H1 (cell line): ENCODE measurements around the gene ACOX1. TPM values are rescaled to one million over a fixed set of nuclear protein-coding genes. Genes with fewer than 3 reads are reported as not detected.

Source experiments
- CTCF ChIA-PET: fragments of 300-600 bp; sonication (Branson Sonifier 250); formaldehyde crosslinking; loops from one replicate; lab custom pipeline; 2021; ENCODE audit not compliant: partially characterized antibody; lab: Charles Lee
- POLR2A ChIA-PET: fragments of 300-600 bp; sonication (Branson Sonifier 250); formaldehyde crosslinking; loops from one replicate; lab custom pipeline; 2021; ENCODE audit warnings: inconsistent platforms; ENCODE audit not compliant: partially characterized antibody; lab: Charles Lee
- DNase-seq, 2 experiments: peaks; one replicate each; pipeline versions ENCODE4 v3.0.0 to v3.0.0-alpha.2; 2010 to 2022; ENCODE audit warnings: low spot score in 2 of 2, low read depth in 1 of 2, mixed read lengths in 1 of 2
- FAIRE-seq: peaks from 2 replicates; lab custom pipeline; 2011; peaks lifted over from hg19 to GRCh38; lab: Jason Lieb, UNC
- H2AFZ ChIP-seq: 2 replicates; pipeline ENCODE4 v1.8.1; 2012; ENCODE audit warnings: low read length, inconsistent platforms
- H2AK5ac ChIP-seq: 2 replicates; pipeline ENCODE4 v1.6.1; 2013; ENCODE audit warnings: low read depth, low read length
- H2BK120ac ChIP-seq: replicated peaks from 2 replicates; pipeline ENCODE3; 2013; ENCODE audit warnings: low read depth, low read length, inconsistent platforms
- H2BK12ac ChIP-seq: 2 replicates; pipeline ENCODE4 v1.6.1; 2013; ENCODE audit warnings: low read depth, low read length
- H2BK15ac ChIP-seq: 2 replicates; pipeline ENCODE4 v1.6.1; 2013; ENCODE audit warnings: low read length
- H2BK20ac ChIP-seq: 2 replicates; pipeline ENCODE4 v1.6.1; 2013; ENCODE audit warnings: low read length
- H2BK5ac ChIP-seq: 2 replicates; pipeline ENCODE4 v1.6.1; 2013; ENCODE audit warnings: low read depth, low read length
- H3K14ac ChIP-seq: 2 replicates; pipeline ENCODE4 v1.6.1; 2013; ENCODE audit warnings: inconsistent platforms; ENCODE audit not compliant: insufficient read length
- H3K18ac ChIP-seq: 2 replicates; pipeline ENCODE4 v1.6.1; 2013; ENCODE audit warnings: low read length; ENCODE audit errors: extremely low read depth
- H3K23ac ChIP-seq: 2 replicates; pipeline ENCODE4 v1.6.1; 2013; ENCODE audit warnings: inconsistent platforms; ENCODE audit not compliant: insufficient read length
- H3K23me2 ChIP-seq: 2 replicates; pipeline ENCODE4 v1.6.1; 2013; ENCODE audit warnings: low read depth, low read length
- H3K27ac ChIP-seq: 2 replicates; pipeline ENCODE4 v1.6.1; 2011; ENCODE audit warnings: low read depth, low read length, inconsistent platforms
- H3K27me3 ChIP-seq, 4 experiments: replicated peaks in 1 of 4; 1 replicate in 1 of 4; 2 replicates in 3 of 4; pipeline versions ENCODE4 v1.6.1 to v1.8.1; 2011 to 2013; ENCODE audit warnings: low read length in 3 of 4, mild to moderate bottlenecking in 3 of 4, inconsistent platforms in 2 of 4, mixed read lengths in 2 of 4, moderate library complexity in 1 of 4; ENCODE audit not compliant: control insufficient read depth in 3 of 4, insufficient read depth in 3 of 4; ENCODE audit errors: extremely low read depth in 1 of 4
- H3K36me3 ChIP-seq, 4 experiments: 2 replicates each; pipeline versions ENCODE4 v1.6.1 to v1.8.1; 2011 to 2013; ENCODE audit warnings: mild to moderate bottlenecking in 4 of 4, low read length in 3 of 4, moderate library complexity in 2 of 4, control low read depth in 1 of 4, inconsistent platforms in 1 of 4; ENCODE audit not compliant: insufficient read depth in 4 of 4, control insufficient read depth in 2 of 4
- H3K4ac ChIP-seq: replicated peaks from 2 replicates; pipeline ENCODE3; 2013; ENCODE audit warnings: low read length, low read depth, mixed read lengths, inconsistent platforms; ENCODE audit not compliant: insufficient read length
- H3K4me1 ChIP-seq, 4 experiments: replicated peaks in 1 of 4; 1 replicate in 1 of 4; 2 replicates in 3 of 4; pipeline versions ENCODE4 v1.6.1 to v1.8.1; 2011 to 2013; ENCODE audit warnings: low read length in 3 of 4, inconsistent platforms in 2 of 4, mixed read lengths in 1 of 4; ENCODE audit not compliant: insufficient read depth in 4 of 4, control insufficient read depth in 3 of 4
- H3K4me2 ChIP-seq, 2 experiments: 2 replicates each; pipeline versions ENCODE4 v1.6.1 to v1.8.1; 2011 to 2013; ENCODE audit warnings: low read depth in 2 of 2, low read length in 2 of 2, control low read depth in 1 of 2, inconsistent platforms in 1 of 2, mild to moderate bottlenecking in 1 of 2; ENCODE audit not compliant: insufficient read depth in 1 of 2
- H3K4me3 ChIP-seq, 4 experiments: fragments of 200-600, 300-600 bp in 1 of 4; sonication (generic), shearing (Covaris generic), sonication (Bioruptor Twin) in 1 of 4; 2 replicates each; pipeline versions ENCODE4 v1.5.1 to v1.8.1; 2011 to 2016; ENCODE audit warnings: low read length in 4 of 4, low read depth in 3 of 4, control low read depth in 2 of 4, inconsistent platforms in 2 of 4, mild to moderate bottlenecking in 2 of 4, mixed read lengths in 1 of 4, moderate library complexity in 1 of 4; ENCODE audit not compliant: insufficient read depth in 2 of 4; ENCODE audit errors: extremely low read depth in 1 of 4
- H3K56ac ChIP-seq: replicated peaks from 2 replicates; pipeline ENCODE3; 2013; ENCODE audit warnings: low read depth, mild to moderate bottlenecking, mixed read lengths, low read length, inconsistent platforms; ENCODE audit not compliant: insufficient read length
- H3K79me1 ChIP-seq: 2 replicates; pipeline ENCODE4 v1.6.1; 2013; ENCODE audit warnings: low read depth, low read length, control low read depth
- H3K79me2 ChIP-seq, 2 experiments: 2 replicates each; pipeline versions ENCODE4 v1.6.1 to v1.8.1; 2012 to 2013; ENCODE audit warnings: low read length in 2 of 2, mild to moderate bottlenecking in 2 of 2, inconsistent platforms in 1 of 2; ENCODE audit not compliant: insufficient read depth in 2 of 2, control insufficient read depth in 1 of 2
- H3K9ac ChIP-seq, 4 experiments: replicated peaks in 1 of 4; 1 replicate in 1 of 4; 2 replicates in 3 of 4; pipeline versions ENCODE4 v1.6.1 to v1.8.1; 2011 to 2013; ENCODE audit warnings: low read depth in 3 of 4, low read length in 3 of 4, control low read depth in 2 of 4, mild to moderate bottlenecking in 2 of 4, moderate library complexity in 2 of 4, inconsistent platforms in 1 of 4; ENCODE audit errors: extremely low read depth in 1 of 4
- H3K9me3 ChIP-seq, 2 experiments: 2 replicates each; pipeline versions ENCODE4 v1.6.1 to v1.8.1; 2012 to 2013; ENCODE audit warnings: mild to moderate bottlenecking in 2 of 2, moderate library complexity in 2 of 2, control low read depth in 1 of 2, inconsistent platforms in 1 of 2, low read depth in 1 of 2, low read length in 1 of 2, mixed read lengths in 1 of 2; ENCODE audit not compliant: insufficient read depth in 2 of 2
- H4K20me1 ChIP-seq, 2 experiments: replicated peaks in 1 of 2; 2 replicates each; pipeline versions ENCODE3 to v1.8.1; 2011 to 2013; ENCODE audit warnings: inconsistent platforms in 2 of 2, low read length in 2 of 2, mild to moderate bottlenecking in 1 of 2; ENCODE audit not compliant: insufficient read depth in 2 of 2, control insufficient read depth in 1 of 2
- H4K5ac ChIP-seq: 2 replicates; pipeline ENCODE4 v1.6.1; 2013; ENCODE audit warnings: low read length, low read depth, mixed read lengths, inconsistent platforms; ENCODE audit not compliant: insufficient read length
- H4K8ac ChIP-seq: 2 replicates; pipeline ENCODE4 v1.8.0; 2013; ENCODE audit warnings: mild to moderate bottlenecking, moderate library complexity, low read length, inconsistent platforms; ENCODE audit not compliant: insufficient read depth; ENCODE audit errors: extremely low read depth
- H4K91ac ChIP-seq: replicated peaks from 2 replicates; pipeline ENCODE3; 2013; ENCODE audit warnings: low read length, mixed read lengths, inconsistent platforms; ENCODE audit not compliant: insufficient read length
- CREB1 ChIP-seq: IDR thresholded peaks from 2 replicates; pipeline ENCODE4 v1.6.1; 2012; ENCODE audit warnings: inconsistent platforms
- EP300 ChIP-seq, 2 experiments: IDR thresholded peaks; 1 replicate in 1 of 2; 2 replicates in 1 of 2; pipeline ENCODE4 v1.6.1; 2011 to 2012; ENCODE audit warnings: low read depth in 2 of 2, low read length in 2 of 2, mild to moderate bottlenecking in 2 of 2, borderline replicate concordance in 1 of 2, inconsistent platforms in 1 of 2, moderate library complexity in 1 of 2
- SAP30 ChIP-seq: fragments of 300-600 bp; sonication (generic); IDR thresholded peaks from 2 replicates; pipeline ENCODE4 v1.7.1; 2012; ENCODE audit warnings: low read length, moderate library complexity, mild to moderate bottlenecking, inconsistent platforms; ENCODE audit not compliant: insufficient read depth, insufficient replicate concordance
- SIN3A ChIP-seq, 2 experiments: IDR thresholded peaks in 1 of 2; conservative IDR thresholded peaks in 1 of 2; 2 replicates each; pipeline ENCODE4 v1.6.1; 2011 to 2012; ENCODE audit warnings: low read length in 2 of 2, improper control_type of control experiment in 1 of 2, low read depth in 1 of 2, mild to moderate bottlenecking in 1 of 2
- WGBS, 2 experiments: shearing (Covaris generic) in 1 of 2; methylation state at CpG; one replicate each; pipeline versions ENCODE4 v1.1.6 to v1.1.7; 2013 to 2015; ENCODE audit warnings: low lambda C conversion rate in 2 of 2, mixed read lengths in 2 of 2, inconsistent platforms in 1 of 2, low coverage in 1 of 2, missing lambda C conversion rate in 1 of 2; ENCODE audit not compliant: insufficient replicate concordance in 2 of 2, insufficient coverage in 1 of 2, insufficient read length in 1 of 2; ENCODE audit errors: extremely low coverage in 1 of 2, missing lambda C conversion rate in 1 of 2; 5-methylcytosine and 5-hydroxymethylcytosine counted together
- polyA plus RNA-seq, 7 experiments: library from polyadenylated mRNA; depleted of rRNA in 3 of 7; stranded (reverse) in 5 of 7; unstranded in 2 of 7; fragments of >200 nt in 5 of 7; fragments of 200-250 nt in 2 of 7; gene quantifications; 1 replicate in 5 of 7; 2 replicates in 1 of 7; 4 replicates in 1 of 7; pipeline versions ENCODE4 v1.2.1 to v1.2.3, GENCODE V29; 2011 to 2013; ENCODE audit warnings: missing spikeins in 2 of 7, mixed read lengths in 2 of 7
- total RNA-seq: library from RNA; stranded (reverse); fragmentation: NEBNext Ultra II Directional; extraction: Animal tissue kit (Norgen Biotek cat#: 25700); gene quantifications from 2 replicates; pipeline ENCODE4 v1.2.1, GENCODE V29; 2021
- TF ChIP-seq, protein P1 (sequence below): IDR thresholded peaks from 2 replicates; pipeline ENCODE4 v1.6.1; 2012; ENCODE audit warnings: inconsistent platforms

The ACOX1 gene
- total and polyA plus RNA-seq, 2 of the 8 experiments (the other 6 are each of a cell fraction or from before 2014, with no cell fraction given), result 10.5 to 30.4 TPM

GRCh38 chr17:75897160-75898019 is 81.6 kb downstream of the ACOX1 start:
- POLR2A ChIA-PET, result interaction anchor here (0.6 to 12.1 kb wide), 21 partner anchors 7 to 184 kb away, joined by 3 to 143 read pairs (median 5); partner anchors contain the start of genes CDK3, FBF1, MRPL38 and TRIM47
- no peak overlapping the region for H3K23ac ChIP-seq
- H3K9ac ChIP-seq, result peak overlapping the region in 2 of 4 experiments; percentile 45 to 91; a peak in 2 of 7 replicates
- CTCF ChIA-PET, result interaction anchor here (0.9 to 51.3 kb wide), 15 partner anchors 9 to 114 kb away, joined by 3 to 885 read pairs (median 5); partner anchors contain the start of gene CDK3
- no peak for FAIRE-seq
- no peak overlapping the region for H3K4ac ChIP-seq
- H2BK12ac ChIP-seq, result 0 out of 2 replicates have a peak overlapping the region, but pooled peaks have one; percentile 17
- peaks cover 8% of the 10 kb centered on the region for H3K23me2 ChIP-seq
- peaks cover 5 to 35% (median 23%) of the 10 kb centered on the region in 4 experiments; a peak in 7 of 8 replicates for H3K36me3 ChIP-seq
- peak overlapping the region; percentile 86 for H4K8ac ChIP-seq
- 51% methylated on average over 32 of the region's 37 CpGs; no CpG with 5 or more reads in 1 of the 2 experiments for WGBS, 2 experiments
- H3K4me2 ChIP-seq, result peak overlapping the region; percentile 56 to 95
- H4K5ac ChIP-seq, result peak overlapping the region; percentile 73
- H4K20me1 ChIP-seq, result peaks cover 2 to 11% of the 10 kb centered on the region in 2 experiments
- no peak overlapping the region for H3K18ac ChIP-seq
- H2BK5ac ChIP-seq, result no peak overlapping the region; the same call in 1 of the 2 replicates
- H3K14ac ChIP-seq, result no peak overlapping the region
- H3K79me2 ChIP-seq, result peaks cover 0 to 18% of the 10 kb centered on the region in 2 experiments; a peak in 1 of 4 replicates
- no peak overlapping the region for H2BK20ac ChIP-seq
- H3K9me3 ChIP-seq, result no peaks in the 10 kb centered on the region
- no peak overlapping the region for H2AK5ac ChIP-seq
- peak overlapping the region; percentile 58 to 96 (median 80) for H3K4me3 ChIP-seq
- no peak overlapping the region for H2BK120ac ChIP-seq
- H2BK15ac ChIP-seq, result no peak overlapping the region
- H3K79me1 ChIP-seq, result peaks cover 3% of the 10 kb centered on the region; the same call in 1 of the 2 replicates
- H3K4me1 ChIP-seq, result peaks cover 4 to 25% (median 13%) of the 10 kb centered on the region in 4 experiments
- H2AFZ ChIP-seq, result no peak overlapping the region
- H3K27ac ChIP-seq, result 0 out of 2 replicates have a peak overlapping the region, but pooled peaks have one; percentile 38
- peak overlapping the region; percentile 62 for H4K91ac ChIP-seq
- H3K27me3 ChIP-seq, result no peaks in the 10 kb centered on the region
- peak overlapping the region; percentile 55 for H3K56ac ChIP-seq
- DNase-seq, result no peak
- no peak for TF ChIP-seq SAP30
- no peak for TF ChIP-seq CREB1
- TF ChIP-seq EP300 (IDR thresholded peaks at IDR 0.05; ENCODE audit: borderline replicate concordance in 1 of 2, low read depth in 2 of 2, low read length in 2 of 2), result no peak
- TF ChIP-seq, protein P1, sequence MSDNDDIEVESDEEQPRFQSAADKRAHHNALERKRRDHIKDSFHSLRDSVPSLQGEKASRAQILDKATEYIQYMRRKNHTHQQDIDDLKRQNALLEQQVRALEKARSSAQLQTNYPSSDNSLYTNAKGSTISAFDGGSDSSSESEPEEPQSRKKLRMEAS, result no peak
- TF ChIP-seq SIN3A (conservative IDR thresholded peaks at IDR 0.05 in 1 of 2, IDR thresholded peaks at IDR 0.05 in 1 of 2; ENCODE audit: low read depth in 1 of 2, low read length in 2 of 2), result 0 out of 4 replicates have a peak, but pooled peaks of 1 of the 2 experiments have one; percentile 22
